GM18907 (cell line): ENCODE measurements around the gene SNTB2.
"Not testable (repeated sequence)": the region's sequence is repeated elsewhere in the genome, so short reads cannot be mapped to it uniquely, and the experiment has no call there.

Source experiments
- ATAC-seq: cut with Tn5 transposase; IDR thresholded peaks from one replicate; pipeline ENCODE4 v1.9.1; 2021; ENCODE audit warnings: mild to moderate bottlenecking, moderate library complexity; ENCODE audit not compliant: unreplicated experiment

Gene SNTB2

GRCh38 chr16:69225121-69225520, 38.2 kb downstream of the SNTB2 start:
- ATAC-seq, result no peak

DNA sequence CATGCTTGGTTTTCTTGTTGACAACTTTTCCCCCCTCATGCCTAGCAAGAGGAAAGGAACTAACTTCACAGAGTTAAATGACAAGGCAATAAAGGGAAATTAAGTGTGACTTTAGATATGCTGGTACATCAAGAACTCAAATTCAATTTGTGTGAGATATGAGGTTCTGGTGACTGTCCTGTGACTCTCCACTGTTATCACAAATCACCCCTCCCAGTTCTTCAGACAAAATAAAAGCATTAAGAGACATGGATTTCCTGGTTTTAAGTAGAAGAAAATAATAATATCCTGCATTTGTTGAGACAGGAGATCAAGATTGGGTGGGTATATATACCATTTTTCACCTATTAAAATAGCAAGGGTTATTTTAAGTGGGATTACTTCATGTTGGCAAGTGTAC, 46.2 kb downstream of the SNTB2 start:
- ATAC-seq, result no peak

GRCh38 chr16:69234460-69234859, 47.5 kb downstream of the SNTB2 start:
- no peak for ATAC-seq

- ATAC-seq, result no peak
These were observed 49.4 kb downstream of the SNTB2 start for GRCh38 chr16:69236319-69236718.

DNA sequence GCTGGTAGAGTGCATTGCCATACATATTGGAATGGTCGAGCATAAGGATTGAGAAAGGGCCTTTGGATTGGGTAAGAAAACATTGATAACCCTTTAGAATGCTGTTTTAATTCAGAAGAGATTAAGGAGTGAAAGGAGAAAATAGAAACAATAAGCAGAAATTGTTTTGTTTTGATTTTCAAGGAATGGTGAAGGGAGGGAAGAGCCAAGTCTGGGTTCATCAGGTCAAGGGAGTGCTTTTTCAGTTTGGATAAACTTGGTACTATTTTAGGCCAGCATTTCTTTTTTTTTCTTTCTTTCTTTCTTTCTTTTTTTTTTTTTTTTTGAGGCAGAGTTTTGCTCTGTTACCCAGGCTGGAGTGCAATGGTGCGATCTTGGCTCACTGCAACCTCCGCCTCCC, 50.3 kb downstream of the SNTB2 start:
- no peak for ATAC-seq

DNA sequence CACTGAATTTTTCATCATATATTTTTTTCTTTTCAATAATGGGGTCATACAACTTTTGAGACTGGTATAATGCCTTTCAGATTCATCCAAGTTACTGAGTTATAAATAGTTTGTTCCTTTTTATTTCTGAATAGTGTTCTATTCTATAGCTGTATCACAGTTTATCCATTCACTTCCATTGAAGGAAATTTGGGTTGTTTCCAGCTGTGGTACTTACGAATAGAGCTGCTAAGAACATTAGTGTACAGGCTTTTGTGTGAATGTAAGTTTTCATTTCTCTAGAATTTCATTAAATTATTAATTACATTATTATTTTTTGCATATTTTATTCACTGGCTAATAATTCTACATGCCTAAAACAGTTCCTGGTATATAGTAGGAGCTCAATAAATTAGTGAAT, 52.9 kb downstream of the SNTB2 start:
- ATAC-seq, result no peak

GRCh38 chr16:69240331-69240730, 53.4 kb downstream of the SNTB2 start:
- no peak for ATAC-seq

- no peak for ATAC-seq
These were observed 55.0 kb downstream of the SNTB2 start for GRCh38 chr16:69241926-69242325.

DNA sequence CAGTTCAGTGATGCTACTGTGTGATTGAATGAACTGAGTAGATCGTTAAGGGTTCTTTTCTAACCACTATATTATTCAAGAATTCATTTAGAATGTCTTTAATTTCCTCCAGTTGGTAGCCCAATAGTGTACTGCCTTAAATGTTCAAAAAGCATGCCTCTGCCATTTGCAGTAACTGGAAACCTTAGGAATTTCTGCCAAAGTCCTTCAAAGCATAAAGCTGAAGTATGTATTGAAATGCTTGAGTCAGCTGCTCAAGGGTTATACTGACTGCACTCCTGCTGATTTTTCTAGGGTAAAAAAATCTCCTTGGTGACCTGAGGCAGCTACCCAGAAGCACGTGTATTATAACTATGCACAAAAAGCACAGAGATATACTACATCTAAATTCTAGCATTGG, 56.5 kb downstream of the SNTB2 start:
- no peak for ATAC-seq

DNA sequence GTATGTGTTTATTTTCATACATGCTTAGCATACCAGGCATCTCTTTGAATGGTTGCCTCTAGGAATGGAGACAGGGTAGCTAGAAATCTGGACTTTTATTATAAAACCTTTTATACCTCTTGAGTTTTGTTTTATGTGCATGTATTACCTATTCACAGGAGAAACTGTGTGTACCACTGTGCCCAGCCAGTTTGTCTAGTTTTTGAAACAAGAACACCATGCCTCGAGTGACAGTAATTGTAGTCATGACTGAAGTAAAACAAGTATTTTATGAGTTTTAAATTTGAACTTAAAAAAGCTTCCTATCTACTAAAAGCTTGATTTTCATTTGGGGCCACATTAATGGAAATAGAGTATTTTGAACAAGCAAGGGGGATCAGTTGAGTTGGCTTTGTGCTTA, 57.4 kb downstream of the SNTB2 start:
- ATAC-seq, result no peak

- ATAC-seq, result no peak
These were observed 63.1 kb downstream of the SNTB2 start for GRCh38 chr16:69250081-69250480.

DNA sequence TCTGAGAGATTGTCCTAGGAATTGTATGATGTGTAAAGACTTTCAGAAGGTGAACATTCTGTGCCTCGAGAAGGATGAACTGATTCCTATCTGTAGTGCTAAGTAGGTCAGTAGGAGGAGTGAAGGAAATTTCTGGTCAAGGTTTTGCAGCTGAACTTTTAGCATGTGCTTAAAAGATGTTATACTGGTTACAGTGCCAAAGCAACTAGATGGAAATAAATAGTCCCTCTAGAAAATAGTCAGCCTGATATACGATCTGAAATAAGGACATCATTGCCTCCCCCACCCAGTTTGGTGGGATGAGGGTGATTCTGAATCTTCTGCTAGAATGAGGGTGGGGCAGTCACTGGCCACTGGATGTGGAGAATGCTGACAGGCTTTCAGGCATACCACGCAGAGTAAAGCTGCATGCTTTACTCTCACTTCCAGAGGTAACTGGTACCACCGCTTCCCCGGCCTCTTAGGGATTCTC, 66.9 kb downstream of the SNTB2 start:
- no peak for ATAC-seq

DNA sequence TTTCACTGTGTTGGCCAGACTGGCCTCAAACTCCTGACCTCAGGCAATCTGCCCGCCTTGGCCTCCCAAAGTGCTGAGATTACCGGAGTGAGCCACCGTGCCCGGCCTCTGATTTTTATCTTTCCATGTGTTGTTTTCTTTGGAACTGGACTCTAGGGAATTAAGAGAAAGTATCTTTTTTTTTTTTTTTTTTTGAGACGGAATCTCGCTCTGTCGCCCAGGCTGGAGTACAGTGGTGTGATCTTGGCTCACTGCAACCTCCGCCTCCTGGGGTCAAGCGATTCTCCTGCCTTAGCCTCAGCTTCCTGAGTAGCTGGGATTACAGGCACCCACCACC, 72.4 kb downstream of the SNTB2 start:
- not testable (repeated sequence) for ATAC-seq

DNA sequence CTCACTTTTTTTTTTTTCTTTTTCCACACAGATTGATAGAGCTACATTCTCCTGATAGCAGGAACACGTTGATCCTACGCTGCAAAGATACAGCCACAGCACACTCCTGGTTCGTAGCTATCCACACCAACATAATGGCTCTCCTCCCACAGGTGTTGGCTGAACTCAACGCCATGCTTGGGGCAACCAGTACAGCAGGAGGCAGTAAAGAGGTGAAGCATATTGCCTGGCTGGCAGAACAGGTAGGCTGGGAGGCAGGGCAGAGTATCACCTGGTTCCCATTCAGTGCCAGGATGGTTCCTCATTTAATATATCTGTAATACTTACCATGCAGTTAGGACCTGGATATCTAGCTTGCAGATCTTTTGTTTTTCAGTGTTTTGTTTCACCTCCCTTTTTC, 73.1 kb downstream of the SNTB2 start:
- ATAC-seq, result no peak

- ATAC-seq, result no peak
These were observed 73.5 kb downstream of the SNTB2 start for GRCh38 chr16:69260506-69260905.

DNA sequence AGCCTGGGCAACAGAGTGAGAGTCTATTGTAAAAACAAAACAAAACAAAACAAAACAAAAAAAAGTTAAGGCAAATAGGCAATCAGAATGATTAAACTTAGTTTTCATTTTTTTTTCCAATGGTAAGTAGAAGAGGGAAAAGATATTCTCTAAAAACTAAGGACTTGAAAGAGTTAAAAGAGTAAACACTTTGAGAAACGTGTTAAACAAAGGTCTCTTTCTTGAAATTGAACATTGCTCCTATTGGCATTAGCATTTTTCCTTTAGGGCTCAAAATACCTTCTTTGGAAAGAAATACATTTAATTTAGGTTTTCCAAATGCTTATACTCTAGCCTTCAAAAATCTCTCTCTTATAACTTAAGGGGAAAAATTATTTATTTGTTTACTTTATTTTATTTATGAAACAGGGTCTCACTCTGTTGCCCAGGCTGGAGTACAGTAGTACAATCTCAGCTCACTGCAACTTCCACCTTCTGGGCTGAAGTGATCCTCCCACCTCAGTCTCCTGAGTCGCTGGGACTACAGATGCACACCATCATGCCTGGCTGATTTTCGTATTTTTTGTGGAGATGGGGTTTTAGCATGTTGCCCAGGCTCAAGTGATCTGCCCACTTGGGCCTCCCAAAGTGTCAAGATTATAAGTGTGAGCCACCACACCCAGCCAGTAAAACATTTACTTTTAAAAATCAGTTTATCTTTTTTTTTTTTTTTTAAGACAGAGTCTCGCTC, 79.5 kb downstream of the SNTB2 start:
- ATAC-seq, result no peak

GRCh38 chr16:69267633-69268032, 80.7 kb downstream of the SNTB2 start:
- no peak for ATAC-seq

- no peak for ATAC-seq
These were observed 83.4 kb downstream of the SNTB2 start for GRCh38 chr16:69270395-69270794.

DNA sequence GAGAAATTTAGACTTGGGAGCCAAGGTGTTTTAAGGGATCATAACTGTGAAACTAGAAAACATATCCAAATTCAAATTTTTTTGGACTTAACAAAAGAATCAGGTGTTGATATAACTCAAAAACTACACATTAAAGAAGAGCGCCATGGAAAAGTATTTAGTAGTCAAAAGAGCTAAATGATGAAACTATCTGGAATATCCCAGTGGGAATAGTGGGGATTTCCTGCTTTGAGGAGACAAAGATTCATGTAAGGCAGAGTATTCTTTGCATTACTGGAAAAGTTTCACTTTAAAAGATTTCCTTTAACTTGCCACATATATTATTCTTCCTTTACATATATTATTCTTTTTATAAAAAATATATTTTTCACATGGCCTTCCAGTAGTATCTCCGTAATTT, 83.9 kb downstream of the SNTB2 start:
- ATAC-seq, result no peak

DNA sequence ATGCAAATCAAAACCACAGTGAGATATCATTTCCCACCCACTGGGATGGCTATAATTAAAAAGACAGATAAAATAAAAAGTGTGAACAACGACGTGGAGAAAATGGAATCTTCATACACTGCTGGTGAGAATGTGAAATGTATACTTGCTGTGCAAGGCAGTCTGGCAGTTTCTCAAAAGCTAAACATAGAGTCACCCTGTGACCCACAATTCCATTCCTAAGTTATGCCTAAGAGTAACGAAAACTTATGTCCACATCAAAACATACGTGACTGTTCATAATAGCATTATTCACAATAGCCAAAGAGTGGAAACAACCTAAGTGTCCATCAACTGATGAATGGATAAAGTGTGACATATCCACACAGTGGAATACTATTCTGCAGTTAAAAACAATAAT, 86.0 kb downstream of the SNTB2 start:
- ATAC-seq, result no peak

DNA sequence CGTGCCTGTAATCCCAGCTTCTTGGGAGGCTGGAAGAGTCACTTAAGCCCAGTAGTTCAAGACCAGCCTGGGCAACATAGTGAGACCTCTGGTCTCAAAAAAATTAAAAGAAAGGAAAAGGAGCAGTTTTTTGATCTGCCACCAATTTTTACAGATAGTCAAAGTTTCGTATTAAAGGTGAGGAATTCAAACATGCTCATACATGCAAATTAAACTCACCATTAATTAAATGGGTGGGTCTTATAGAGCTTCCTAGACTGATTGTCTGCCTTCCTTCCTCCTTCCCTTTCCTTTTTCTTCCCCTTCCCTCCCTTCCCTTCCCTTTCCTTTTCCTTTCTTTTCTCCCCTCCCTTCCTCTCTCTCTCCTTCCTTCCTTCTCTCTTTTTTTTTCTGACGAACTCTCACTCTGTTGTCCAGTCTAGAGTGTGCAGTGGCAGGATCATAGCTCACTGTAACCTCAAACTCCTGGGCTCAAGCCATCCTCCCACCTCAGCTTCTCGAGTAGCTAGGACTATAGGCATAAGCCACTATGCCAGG, 87.8 kb downstream of the SNTB2 start:
- no peak for ATAC-seq

- ATAC-seq, result no peak
These were observed 89.5 kb downstream of the SNTB2 start for GRCh38 chr16:69276148-69277115.
